ENCODE data around the gene GANC.

DNA sequence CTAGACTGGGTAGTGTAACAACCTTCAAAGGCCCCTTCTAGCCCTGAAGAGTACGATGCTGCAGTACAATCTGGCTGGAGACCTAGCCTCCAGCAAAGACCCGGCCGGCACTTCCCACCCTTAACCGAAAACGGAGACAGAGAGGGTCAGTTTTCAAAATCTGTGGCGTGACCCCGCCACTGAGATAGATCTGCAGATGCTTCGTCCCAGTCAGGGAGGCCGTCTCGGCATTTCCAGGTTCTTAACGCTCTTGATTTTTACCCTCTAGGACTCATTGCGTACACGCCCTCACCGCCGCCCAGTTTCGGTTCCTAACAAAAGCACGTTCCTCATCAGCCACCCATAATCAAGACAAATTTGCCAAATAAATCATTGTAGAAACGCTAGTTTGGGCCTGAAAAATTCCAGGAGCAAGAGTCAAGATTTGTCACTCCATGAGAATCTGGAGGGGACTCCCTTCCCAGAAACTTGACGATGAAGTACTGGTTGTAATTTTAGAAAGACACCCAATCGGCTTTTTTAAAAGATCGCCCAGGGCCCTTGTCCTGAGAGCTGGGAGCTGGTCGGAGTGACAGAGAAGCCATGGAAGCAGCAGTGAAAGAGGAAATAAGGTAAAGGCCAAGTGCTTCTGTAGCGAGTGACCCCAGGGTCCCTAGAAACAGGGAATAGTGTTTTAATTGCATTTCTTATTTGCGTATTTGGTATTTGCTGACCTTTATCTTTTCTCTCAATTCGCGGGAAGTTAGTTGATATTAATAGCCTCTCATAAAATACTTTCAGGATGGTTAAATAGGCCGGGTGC lies 1.1 kb downstream of the GANC start:
- no peak for TF ChIP-seq CTCF (conservative IDR thresholded peaks at IDR 0.05 in 1 of 2, IDR thresholded peaks at IDR 0.05 in 1 of 2; ENCODE audit: low read depth in 1 of 2, low read length in 2 of 2)
- no peak for TF ChIP-seq EZH2 (IDR thresholded peaks at IDR 0.05; ENCODE audit: low read length, missing control alignments)
